GM12873 (cell line): ENCODE data around the gene TTC1.

Experiments
- TF ChIP-seq, protein P1 (sequence below): IDR thresholded peaks from 2 replicates; pipeline ENCODE4 v1.5.1; 2012; ENCODE audit warnings: low read depth, mild to moderate bottlenecking, moderate library complexity, low read length, control low read depth; ENCODE audit not compliant: insufficient read depth; ENCODE audit errors: missing control alignments

TTC1 gene

GRCh38 chr5:159971038-159971437 lies 37.9 kb upstream of the TTC1 start:
- TF ChIP-seq, protein P1, sequence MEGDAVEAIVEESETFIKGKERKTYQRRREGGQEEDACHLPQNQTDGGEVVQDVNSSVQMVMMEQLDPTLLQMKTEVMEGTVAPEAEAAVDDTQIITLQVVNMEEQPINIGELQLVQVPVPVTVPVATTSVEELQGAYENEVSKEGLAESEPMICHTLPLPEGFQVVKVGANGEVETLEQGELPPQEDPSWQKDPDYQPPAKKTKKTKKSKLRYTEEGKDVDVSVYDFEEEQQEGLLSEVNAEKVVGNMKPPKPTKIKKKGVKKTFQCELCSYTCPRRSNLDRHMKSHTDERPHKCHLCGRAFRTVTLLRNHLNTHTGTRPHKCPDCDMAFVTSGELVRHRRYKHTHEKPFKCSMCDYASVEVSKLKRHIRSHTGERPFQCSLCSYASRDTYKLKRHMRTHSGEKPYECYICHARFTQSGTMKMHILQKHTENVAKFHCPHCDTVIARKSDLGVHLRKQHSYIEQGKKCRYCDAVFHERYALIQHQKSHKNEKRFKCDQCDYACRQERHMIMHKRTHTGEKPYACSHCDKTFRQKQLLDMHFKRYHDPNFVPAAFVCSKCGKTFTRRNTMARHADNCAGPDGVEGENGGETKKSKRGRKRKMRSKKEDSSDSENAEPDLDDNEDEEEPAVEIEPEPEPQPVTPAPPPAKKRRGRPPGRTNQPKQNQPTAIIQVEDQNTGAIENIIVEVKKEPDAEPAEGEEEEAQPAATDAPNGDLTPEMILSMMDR = no peak

GRCh38 chr5:159971514-159971913 lies 37.4 kb upstream of the TTC1 start:
- TF ChIP-seq, protein P1 = no peak

- TF ChIP-seq, protein P1 = no peak
Measured at GRCh38 chr5:159971931-159972461, 36.9 kb upstream of the TTC1 start.

DNA sequence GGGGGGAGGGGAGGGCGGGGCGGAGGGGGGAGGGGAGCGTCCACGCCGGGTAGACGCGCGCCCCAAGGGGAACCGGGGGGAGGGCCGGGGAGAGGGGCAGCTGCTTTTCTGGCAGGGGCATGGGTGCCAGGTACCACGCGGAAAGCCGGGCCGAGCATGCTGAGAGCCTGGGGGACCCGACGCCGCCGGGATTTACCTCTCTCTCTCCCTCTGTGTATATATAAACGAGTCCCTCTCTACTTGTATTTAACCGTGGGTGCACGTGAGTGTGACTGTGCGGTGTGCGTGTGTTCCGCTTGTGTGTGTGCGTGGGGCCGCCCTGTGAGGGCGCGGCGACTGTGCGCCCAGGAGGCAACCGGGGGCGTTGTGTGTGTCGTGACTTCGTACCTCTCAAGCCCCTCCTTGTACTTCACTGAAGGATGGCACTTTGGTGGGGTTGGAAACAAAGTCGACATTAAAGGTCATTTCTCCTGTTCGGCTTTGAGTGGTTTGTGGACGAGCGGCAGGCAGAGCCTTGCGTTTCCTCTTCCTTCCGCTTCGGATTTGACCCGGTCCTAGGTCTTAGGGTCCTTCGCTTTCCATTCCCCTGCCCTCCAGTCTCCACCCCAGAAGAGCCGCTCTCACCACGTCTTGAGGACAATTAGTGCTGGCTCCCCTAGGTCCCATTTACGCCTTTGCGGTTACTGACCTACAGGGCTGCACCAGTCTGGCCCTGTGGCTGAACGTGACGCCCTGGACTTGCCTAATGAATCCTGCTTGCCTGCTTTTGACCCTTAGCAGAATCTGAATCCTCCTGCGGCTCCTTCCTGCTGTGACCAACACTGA lies 36.2 kb upstream of the TTC1 start:
- TF ChIP-seq, protein P1 = no peak

DNA sequence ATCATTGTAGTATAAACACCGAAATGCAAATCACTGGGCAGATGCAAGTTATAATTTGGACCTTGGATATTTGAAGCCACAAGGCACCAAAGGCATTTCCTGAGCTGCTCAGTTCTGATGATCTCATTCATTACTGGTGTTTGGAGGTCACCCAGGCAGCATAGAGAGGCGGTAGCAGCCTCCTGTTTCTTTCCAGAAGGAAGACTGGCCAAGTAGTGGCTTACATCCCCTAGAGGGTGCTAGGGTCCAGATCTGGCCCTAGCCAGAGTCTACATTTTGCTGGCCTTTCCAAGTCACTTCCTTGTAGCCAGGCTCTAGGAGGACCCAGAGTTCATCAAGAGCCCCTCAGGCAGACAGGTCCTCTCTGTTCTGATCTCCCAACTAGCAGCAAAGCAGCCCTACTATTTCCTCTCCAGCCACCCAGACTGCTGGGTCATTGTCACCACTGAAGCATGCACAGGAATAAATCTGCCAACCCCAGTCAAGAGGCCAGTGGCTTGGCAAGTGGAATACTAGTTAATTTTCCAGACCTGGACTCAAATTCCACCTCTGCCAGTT lies 33.4 kb upstream of the TTC1 start:
- TF ChIP-seq, protein P1 = no peak

GRCh38 chr5:159976921-159977320 lies 32.0 kb upstream of the TTC1 start:
- TF ChIP-seq, protein P1 = no peak

GRCh38 chr5:159978358-159978757 lies 30.6 kb upstream of the TTC1 start:
- TF ChIP-seq, protein P1 = no peak
